Measurements from ENCODE around the gene NOC2L. TPM values are rescaled to one million over a fixed set of nuclear protein-coding genes. Genes with fewer than 3 reads are reported as not detected.
"Not testable (repeated sequence)": the region's sequence is repeated elsewhere in the genome, so short reads cannot be mapped to it uniquely, and the experiment has no call there.

NOC2L gene
- total RNA-seq, 2 donors from 2014 or later: 83.5 to 97.3 TPM

DNA sequence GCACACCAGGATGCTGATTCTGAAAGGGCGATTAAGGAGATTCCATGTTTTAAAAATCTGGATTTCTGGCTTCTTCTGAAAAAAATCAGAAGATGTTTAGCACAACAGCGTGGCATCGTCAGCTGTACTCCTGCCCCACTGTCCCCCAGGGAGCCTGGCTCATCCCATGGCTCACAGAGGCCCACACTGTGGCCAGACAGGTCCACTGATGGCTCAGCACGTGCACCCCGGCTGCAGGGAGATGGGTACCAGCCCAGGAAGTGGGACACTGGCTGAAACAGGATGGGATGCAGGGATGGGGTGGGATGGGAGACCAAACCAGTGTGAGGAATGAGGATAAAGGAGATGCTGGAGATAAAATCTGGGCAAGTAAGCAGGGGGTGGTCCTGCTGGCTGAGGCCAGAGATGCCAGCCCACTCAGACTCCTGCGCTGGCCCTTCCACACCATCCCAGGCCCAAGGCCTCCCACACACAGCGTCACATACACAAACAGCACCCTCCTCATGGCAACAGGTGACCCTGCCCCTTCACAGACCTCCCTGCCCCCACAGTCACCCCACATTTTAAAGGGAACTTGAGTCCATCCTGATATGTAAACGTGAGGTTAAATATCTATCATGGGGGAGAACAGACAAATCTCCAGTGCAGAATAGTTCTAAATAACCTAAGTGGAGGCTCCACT lies 59.3 kb downstream of the NOC2L start:
- no peak overlapping the region for H3K4me3 Mint-ChIP-seq

DNA sequence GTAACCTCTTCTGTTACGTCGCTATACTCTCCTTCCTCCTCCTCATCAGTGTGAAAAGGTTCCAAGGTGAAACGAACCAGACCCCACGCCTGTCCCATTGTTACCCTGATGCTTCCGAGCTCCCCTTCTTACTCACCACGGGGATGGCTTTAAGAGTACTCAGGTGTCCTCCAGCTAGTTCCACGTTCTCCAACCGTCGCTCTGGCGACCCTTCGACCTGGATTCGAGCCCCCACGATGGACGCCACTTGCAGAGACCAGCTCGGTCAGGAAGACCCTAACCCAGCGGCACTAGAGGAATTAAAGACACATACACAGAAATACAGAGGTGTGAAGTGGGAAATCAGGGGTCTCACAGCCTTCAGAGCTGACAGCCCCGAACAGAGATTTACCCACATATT lies 61.1 kb downstream of the NOC2L start:
- Mint-ChIP-seq H3K4me1 (peaks cover 12% of the 10 kb centered on the region), H3K27me3 (ENCODE audit: insufficient read depth) (peaks cover 46% of the 10 kb centered on the region)
- not testable (repeated sequence) for H3K27me3 ChIP-seq (ENCODE audit: control insufficient read depth, insufficient read depth, low read length, poor library complexity, severe bottlenecking); H3K4me3 Mint-ChIP-seq; H3K36me3 Mint-ChIP-seq (ENCODE audit: low read depth); H3K36me3 ChIP-seq (ENCODE audit: control insufficient read depth, insufficient read depth, low read length); H3K9me3 ChIP-seq (ENCODE audit: control insufficient read depth, low read length); H3K9me3 Mint-ChIP-seq; H3K27ac ChIP-seq (ENCODE audit: low read depth, low read length); H3K27ac Mint-ChIP-seq; H3K9ac ChIP-seq (ENCODE audit: extremely low read depth, low read length, poor library complexity, severe bottlenecking); H3K4me3 ChIP-seq (ENCODE audit: low read length); H3K4me1 ChIP-seq (ENCODE audit: control insufficient read depth, insufficient read depth, low read length)
- peak; percentile 5 for DNase-seq
- 78 to 88% methylated on average over 13 to 15 of the region's 17 CpGs for WGBS, 2 experiments (ENCODE audit: insufficient coverage in 1 of 2, insufficient read length in 1 of 2)

More for the DNA sequence above, 59.3 kb downstream of the NOC2L start:
- Histone ChIP-seq H3K9me3 (ENCODE audit: control insufficient read depth, low read length) (no peaks in the 10 kb centered on the region), H3K4me3 (ENCODE audit: low read length) (no peak overlapping the region), H3K36me3 (ENCODE audit: control insufficient read depth, insufficient read depth, low read length) (no peaks in the 10 kb centered on the region), H3K27me3 (ENCODE audit: control insufficient read depth, insufficient read depth, low read length, poor library complexity, severe bottlenecking) (peaks cover 15% of the 10 kb centered on the region), H3K4me1 (ENCODE audit: control insufficient read depth, insufficient read depth, low read length) (no peaks in the 10 kb centered on the region), H3K27ac (ENCODE audit: low read depth, low read length) (no peak overlapping the region), H3K9ac (ENCODE audit: extremely low read depth, low read length, poor library complexity, severe bottlenecking) (no peak overlapping the region)
- peaks cover 2% of the 10 kb centered on the region for H3K9me3 Mint-ChIP-seq
- H3K27ac Mint-ChIP-seq: no peak overlapping the region
- H3K4me1 Mint-ChIP-seq: peaks cover 12% of the 10 kb centered on the region
- WGBS, 2 experiments (ENCODE audit: insufficient coverage in 1 of 2, insufficient read length in 1 of 2): 74 to 91% methylated on average over 3 to 8 of the region's 8 CpGs
- TF ChIP-seq, protein P1, sequence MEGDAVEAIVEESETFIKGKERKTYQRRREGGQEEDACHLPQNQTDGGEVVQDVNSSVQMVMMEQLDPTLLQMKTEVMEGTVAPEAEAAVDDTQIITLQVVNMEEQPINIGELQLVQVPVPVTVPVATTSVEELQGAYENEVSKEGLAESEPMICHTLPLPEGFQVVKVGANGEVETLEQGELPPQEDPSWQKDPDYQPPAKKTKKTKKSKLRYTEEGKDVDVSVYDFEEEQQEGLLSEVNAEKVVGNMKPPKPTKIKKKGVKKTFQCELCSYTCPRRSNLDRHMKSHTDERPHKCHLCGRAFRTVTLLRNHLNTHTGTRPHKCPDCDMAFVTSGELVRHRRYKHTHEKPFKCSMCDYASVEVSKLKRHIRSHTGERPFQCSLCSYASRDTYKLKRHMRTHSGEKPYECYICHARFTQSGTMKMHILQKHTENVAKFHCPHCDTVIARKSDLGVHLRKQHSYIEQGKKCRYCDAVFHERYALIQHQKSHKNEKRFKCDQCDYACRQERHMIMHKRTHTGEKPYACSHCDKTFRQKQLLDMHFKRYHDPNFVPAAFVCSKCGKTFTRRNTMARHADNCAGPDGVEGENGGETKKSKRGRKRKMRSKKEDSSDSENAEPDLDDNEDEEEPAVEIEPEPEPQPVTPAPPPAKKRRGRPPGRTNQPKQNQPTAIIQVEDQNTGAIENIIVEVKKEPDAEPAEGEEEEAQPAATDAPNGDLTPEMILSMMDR (conservative IDR thresholded peaks at IDR 0.05): no peak
- DNase-seq: peak; percentile 16
- H3K36me3 Mint-ChIP-seq (ENCODE audit: low read depth): no peaks in the 10 kb centered on the region
- peaks cover 56% of the 10 kb centered on the region for H3K27me3 Mint-ChIP-seq (ENCODE audit: insufficient read depth)

DNA sequence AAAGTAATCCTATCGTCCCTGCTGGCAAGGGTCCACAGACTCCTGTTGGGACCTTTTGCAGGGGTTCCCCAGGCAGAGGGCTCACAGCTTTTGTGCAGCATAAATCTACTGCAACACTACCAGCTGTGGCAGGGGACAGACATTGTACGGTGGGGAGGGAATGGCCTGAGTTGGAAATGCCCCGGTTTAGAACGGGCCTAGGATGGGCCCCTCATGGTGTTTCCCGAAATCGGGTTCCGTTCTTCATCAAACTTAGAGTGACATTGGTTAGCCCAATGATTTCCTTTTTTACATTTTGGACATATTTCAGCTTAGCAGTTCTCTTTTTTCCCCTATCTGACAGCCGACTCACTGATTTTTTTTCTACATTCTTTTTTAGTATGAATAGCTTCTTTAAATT lies 61.8 kb downstream of the NOC2L start:
- peaks cover 12% of the 10 kb centered on the region for H3K4me1 Mint-ChIP-seq
- Histone ChIP-seq H3K9ac (ENCODE audit: extremely low read depth, low read length, poor library complexity, severe bottlenecking) (no peak overlapping the region), H3K36me3 (ENCODE audit: control insufficient read depth, insufficient read depth, low read length) (no peaks in the 10 kb centered on the region), H3K27ac (ENCODE audit: low read depth, low read length) (no peak overlapping the region), H3K4me1 (ENCODE audit: control insufficient read depth, insufficient read depth, low read length) (no peaks in the 10 kb centered on the region), H3K4me3 (ENCODE audit: low read length) (no peak overlapping the region), H3K27me3 (ENCODE audit: control insufficient read depth, insufficient read depth, low read length, poor library complexity, severe bottlenecking) (peaks cover 6% of the 10 kb centered on the region), H3K9me3 (ENCODE audit: control insufficient read depth, low read length) (no peaks in the 10 kb centered on the region)
- TF ChIP-seq, protein P1 (conservative IDR thresholded peaks at IDR 0.05): no peak
- H3K27me3 Mint-ChIP-seq (ENCODE audit: insufficient read depth): peaks cover 44% of the 10 kb centered on the region
- no peak overlapping the region for H3K27ac Mint-ChIP-seq
- peak; percentile 25 for DNase-seq
- peaks cover 2% of the 10 kb centered on the region for H3K9me3 Mint-ChIP-seq
- 92 to 94% methylated on average over 6 to 8 of the region's 8 CpGs for WGBS, 2 experiments (ENCODE audit: insufficient coverage in 1 of 2, insufficient read length in 1 of 2)
- no peaks in the 10 kb centered on the region for H3K36me3 Mint-ChIP-seq (ENCODE audit: low read depth)
- H3K4me3 Mint-ChIP-seq: no peak overlapping the region

Other genes starting within 250 kb of the NOC2L start
- 100 to 1,000 TPM; 152 to 156 TPM for gene SAMD11, start 35.3 kb downstream of the NOC2L start, total RNA-seq
- gene KLHL17, start 1.3 kb upstream of the NOC2L start, total RNA-seq: 10 to 100 TPM; 49.2 to 58.2 TPM
- 1 to 10 TPM; 1.5 to 4.6 TPM for gene PLEKHN1, start 7.2 kb upstream of the NOC2L start, total RNA-seq
- not detected for gene PERM1, start 22.8 kb upstream of the NOC2L start, total RNA-seq
- 10 to 100 TPM; 16.1 to 19.7 TPM for gene HES4, start 40.8 kb upstream of the NOC2L start, total RNA-seq
- 10 to 100 TPM; 46.6 to 48.4 TPM for gene ISG15, start 54.2 kb upstream of the NOC2L start, total RNA-seq
- gene AGRN, start 60.9 kb upstream of the NOC2L start, total RNA-seq: 100 to 1,000 TPM; 269 to 288 TPM
- gene RNF223, start 115.0 kb upstream of the NOC2L start, total RNA-seq: not detected
- gene C1orf159, start 156.8 kb upstream of the NOC2L start, total RNA-seq: 10 to 100 TPM; 23.1 to 29.5 TPM
- 1 to 10 TPM in 1 of 2 donors, under 1 TPM in 1; 0.93 to 1.2 TPM for gene TTLL10, start 214.6 kb upstream of the NOC2L start, total RNA-seq
- gene TNFRSF18, start 247.3 kb upstream of the NOC2L start, total RNA-seq: 1 to 10 TPM in 1 of 2 donors, under 1 TPM in 1; 0.95 to 1.7 TPM